Inferior parietal cortex (tissue), 1 donor: Measurements from ENCODE around the gene CD151.

Experiments used
- DNase-seq: peaks from one replicate; pipeline ENCODE4 v3.0.0-alpha.2; 2016; ENCODE audit errors: extremely low spot score

The CD151 gene

DNA sequence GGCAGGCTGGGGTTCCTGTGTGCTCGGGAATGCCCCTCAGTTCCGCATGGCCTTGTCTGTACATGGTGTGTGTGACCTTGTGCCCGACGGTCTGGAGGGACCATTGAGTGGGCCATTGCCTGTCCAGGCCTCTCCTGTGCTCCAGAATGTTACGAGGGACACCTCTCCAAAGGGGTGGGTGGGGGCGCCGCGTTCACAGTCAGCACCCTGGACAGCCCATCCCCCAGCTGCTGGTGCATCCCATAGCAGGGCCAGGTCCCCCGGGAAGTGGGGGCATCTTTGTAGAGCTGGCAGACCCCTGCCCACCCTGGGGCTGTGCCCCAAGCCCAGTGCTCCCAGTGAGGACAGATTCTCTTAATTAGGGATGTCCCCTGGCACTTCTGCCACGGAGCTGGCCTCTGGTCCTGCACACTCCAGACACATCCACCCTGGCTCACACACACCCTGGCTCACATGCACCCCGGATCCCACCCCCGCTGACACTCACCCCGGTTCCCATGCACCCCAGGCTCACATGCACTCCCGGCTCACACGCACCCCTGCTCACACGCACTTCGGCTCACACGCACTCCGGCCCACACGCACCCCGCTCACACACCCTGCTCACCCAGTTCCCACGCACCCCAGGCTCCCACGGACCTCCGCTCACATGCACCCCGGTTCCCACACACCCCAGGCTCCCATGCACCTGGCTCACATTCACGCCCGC is 25.5 kb downstream of the CD151 start:
- no peak for DNase-seq

DNA sequence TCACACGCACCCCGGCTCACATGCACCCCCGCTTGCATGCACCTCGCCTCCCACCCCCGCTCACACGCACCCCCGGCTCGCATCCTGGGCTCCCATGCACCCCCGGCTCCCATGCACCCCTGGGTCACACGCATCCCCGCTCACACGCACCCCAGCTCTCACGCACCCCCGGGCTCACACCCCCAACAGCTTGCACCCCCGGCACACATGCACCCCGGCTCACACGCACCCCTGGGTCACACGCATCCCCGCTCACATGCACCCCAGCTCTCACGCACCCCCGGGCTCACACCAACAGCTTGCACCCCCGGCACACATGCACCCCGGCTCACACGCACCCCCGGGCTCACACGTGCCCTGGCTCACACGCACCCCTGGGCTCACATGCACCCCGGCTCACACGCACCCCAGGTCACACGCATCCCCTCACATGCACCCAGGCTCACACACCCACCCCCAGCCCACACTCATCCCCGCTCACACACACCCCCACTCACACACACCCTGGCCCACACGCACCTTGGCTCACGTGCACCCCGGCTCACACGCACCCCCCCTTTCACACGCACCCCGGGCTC is 26.1 kb downstream of the CD151 start:
- no peak for DNase-seq

GRCh38 chr11:859394-860131 is 26.8 kb downstream of the CD151 start:
- peak; percentile 73 for DNase-seq

DNA sequence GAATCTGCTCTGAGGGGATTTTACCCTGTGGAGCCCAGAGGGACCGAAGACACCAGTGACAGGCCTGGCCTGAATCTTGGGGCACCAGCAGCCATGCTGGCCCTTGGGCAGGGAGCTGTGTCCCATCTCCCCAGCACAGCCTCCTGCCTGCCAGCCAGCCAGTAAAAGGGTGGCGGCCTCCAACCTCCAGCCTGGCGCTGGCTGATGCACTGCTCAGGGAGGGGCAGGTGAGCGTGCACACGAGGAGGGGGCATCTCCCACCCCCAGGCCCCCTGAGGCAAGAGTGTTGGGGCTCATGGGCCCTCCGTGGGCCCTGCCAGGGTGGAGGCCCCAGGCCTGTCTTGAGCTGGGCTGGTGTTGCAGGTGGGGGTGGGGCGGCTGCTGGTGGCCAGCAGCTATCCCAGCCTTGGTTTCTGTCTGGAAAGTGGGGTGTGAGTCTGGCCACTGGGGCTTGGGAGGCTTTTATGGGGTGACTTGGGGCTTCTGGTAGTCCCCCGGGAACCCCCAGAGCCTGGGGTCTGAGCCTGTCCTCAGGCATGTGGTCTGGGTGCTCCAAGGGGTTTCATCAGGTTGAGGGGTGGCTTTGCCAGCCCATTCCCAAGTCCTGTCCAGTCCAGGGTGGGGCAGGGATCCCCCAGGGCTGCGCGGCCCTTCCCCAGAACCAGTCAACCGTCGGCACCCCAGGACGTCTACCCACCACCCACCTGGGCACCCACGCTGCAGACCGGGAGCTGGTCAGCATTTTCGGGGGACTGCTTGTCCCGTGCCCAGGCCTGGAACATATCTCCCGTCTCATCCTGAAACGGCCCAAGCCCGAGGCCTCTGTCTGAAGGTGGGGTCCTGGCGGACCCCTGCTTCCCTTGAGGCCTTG is 27.7 kb downstream of the CD151 start:
- no peak for DNase-seq

- no peak for DNase-seq
These were observed 28.3 kb downstream of the CD151 start for GRCh38 chr11:861105-861479.

DNA sequence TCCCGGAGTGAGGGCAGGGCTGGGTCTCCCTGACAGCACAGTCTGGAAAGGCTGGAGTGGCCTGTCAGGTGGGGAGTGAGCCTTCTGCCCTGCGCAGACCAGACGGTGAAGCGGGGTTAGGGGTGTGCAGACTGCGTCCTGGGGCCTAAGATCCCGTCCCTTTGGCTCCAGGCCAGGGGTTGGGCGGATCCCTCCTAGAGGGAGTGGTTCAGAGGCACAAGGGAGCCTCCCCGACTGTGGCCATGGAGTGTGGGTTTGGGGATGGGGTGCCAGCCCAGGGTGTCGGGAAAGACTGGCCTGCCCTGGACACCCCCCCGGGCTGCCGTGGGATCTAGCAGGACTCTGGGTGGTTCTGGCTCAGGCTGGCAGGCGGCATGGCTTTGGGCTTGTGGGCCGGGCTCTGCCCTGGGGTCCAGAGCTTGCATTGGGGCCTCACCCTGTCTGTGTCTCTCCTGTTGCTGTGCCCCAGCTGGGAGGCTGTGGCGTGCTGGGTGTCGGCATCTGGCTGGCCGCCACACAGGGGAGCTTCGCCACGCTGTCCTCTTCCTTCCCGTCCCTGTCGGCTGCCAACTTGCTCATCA is 29.4 kb downstream of the CD151 start:
- no peak for DNase-seq

GRCh38 chr11:862696-863022 is 29.9 kb downstream of the CD151 start:
- no peak for DNase-seq

- DNase-seq: no peak
These were observed 30.5 kb downstream of the CD151 start for GRCh38 chr11:863023-863909.

DNA sequence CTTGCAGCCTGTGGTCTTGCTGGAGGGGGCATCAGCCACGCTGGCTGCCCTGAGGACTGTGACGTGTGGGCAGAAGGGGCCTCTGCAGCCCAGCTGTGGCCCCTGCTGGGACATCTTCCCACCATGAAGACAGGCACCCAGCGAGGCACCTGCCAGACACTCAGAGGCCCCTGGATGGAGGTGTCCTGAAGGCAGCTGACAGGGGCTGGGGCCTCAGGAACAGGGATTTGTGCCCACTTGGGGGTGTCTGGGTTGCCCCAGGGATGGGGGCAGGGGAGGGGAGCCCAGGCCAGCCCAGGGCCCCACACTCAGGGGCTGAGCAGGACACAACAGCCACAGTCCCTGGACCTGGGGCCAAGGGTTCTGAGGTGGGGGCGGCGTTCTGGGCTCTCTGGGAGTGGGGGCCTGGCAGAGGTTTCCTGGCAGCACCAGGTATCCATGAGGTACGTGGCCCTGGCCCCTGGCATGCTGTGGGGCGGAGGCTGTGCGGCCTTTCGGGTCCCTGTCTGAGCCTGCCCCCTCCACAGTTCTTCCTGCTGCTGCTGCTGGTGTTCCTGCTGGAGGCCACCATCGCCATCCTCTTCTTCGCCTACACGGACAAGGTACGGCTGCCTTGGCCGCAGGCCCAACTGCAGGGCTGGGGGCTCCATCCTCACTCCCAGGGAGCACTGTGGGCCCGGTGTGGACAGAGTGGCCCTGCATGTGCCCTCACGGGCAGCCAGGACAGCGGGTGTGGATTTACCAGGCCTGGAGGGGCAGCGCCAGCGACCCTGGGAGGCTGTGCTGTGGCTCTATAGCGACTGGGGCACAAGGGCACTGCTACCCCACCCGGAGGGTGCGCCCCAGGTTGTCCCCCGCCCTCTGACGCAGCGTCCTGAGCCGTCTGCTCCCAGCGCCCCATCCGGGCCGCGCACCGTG is 31.4 kb downstream of the CD151 start:
- DNase-seq: no peak

GRCh38 chr11:864898-865297 is 32.1 kb downstream of the CD151 start:
- no peak for DNase-seq

DNA sequence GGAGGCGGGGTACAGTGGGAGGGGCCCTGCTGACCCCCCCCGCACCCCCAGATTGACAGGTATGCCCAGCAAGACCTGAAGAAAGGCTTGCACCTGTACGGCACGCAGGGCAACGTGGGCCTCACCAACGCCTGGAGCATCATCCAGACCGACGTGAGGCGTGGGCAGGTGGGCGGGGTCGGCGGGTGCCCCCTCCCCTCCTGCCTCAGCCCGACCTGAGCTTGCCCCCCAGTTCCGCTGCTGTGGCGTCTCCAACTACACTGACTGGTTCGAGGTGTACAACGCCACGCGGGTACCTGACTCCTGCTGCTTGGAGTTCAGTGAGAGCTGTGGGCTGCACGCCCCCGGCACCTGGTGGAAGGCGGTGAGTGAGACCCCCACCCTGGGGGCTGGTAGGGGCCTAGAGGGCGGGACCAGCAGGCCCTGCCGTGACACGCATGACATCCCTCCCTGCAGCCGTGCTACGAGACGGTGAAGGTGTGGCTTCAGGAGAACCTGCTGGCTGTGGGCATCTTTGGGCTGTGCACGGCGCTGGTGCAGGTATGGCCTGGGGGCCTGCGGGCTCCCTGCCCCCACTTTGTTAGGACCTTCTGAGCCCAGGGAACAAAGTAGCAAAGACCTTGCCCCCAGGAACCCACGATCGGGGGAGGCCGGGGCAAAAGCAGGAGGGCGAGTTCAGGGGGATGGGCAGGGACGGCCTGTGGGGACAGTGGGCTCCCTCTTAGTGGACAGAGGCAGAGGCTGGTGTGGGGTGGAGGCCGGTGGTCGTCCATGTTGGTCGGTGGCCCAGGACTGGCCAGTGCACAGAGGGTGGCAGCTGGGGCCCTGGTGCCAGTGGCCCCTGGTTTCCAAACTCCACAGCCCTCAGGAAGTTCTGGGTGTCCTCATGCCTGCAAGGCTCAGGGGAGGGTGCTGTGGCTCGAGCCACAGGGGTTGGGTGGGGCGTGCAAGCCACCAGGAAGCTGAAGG is 33.0 kb downstream of the CD151 start:
- no peak for DNase-seq

DNA sequence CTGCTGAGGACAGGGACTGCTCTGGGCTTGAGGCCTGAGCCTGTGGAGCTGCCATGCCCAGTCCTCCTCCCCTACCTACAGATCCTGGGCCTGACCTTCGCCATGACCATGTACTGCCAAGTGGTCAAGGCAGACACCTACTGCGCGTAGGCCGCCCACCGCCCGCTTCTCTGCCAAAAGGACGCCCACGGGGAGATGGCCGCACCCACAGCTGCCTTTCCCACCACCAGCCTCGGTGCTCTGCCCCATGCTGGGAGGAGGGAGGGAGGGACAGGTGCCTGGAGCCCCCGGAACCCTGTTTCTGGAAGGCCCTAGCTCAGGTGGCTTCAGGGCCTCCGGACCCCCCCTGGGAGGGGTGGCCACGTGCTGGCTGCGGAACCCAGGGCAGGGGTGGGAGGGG is 33.7 kb downstream of the CD151 start:
- no peak for DNase-seq

- no peak for DNase-seq
These were observed 35.2 kb downstream of the CD151 start for GRCh38 chr11:867856-868358.

GRCh38 chr11:868394-868793 is 35.6 kb downstream of the CD151 start:
- DNase-seq: no peak

- no peak for DNase-seq
These were observed 36.0 kb downstream of the CD151 start for GRCh38 chr11:868802-869201.

GRCh38 chr11:869399-870126 is 36.8 kb downstream of the CD151 start:
- no peak for DNase-seq

DNA sequence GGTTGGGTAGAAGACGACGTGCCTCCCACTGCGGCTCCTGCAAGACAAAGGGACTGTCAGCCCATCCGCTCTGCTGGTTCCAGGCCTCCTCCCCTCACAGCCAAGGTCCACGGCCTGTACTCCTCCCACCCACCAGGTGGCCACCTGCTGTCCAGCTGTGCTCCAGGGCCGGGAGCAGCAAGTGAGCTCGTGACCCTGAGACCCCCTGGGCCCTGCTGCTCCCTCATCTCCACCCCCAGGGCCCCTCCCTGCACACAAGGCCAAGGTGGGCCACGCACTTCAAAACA is 37.3 kb downstream of the CD151 start:
- DNase-seq: no peak

GRCh38 chr11:870418-870817 is 37.7 kb downstream of the CD151 start:
- no peak for DNase-seq
